ENCODE data around the gene ZKSCAN3.

GRCh38 chr6:28410767-28411166 is 61.0 kb downstream of the ZKSCAN3 start:
- TF ChIP-seq CTCF (IDR thresholded peaks at IDR 0.05): no peak
- TF ChIP-seq POLR2A (IDR thresholded peaks at IDR 0.05): no peak
